Central memory CD8-positive, alpha-beta T cell (primary cell): ENCODE results near the gene PPARA.
A peak's percentile ranks its signal among the peaks of the same experiment; 100 is the strongest.

Experiments
- ATAC-seq: fragments of 150-1000 bp; cut with Tn5 transposase; replicated peaks from 2 replicates; pipeline ENCODE4 v1.10.0; 2022; ENCODE audit warnings: mild to moderate bottlenecking, moderate FRiP score, moderate number of reproducible peaks; ENCODE audit not compliant: poor library complexity, severe bottlenecking; ENCODE audit errors: extremely low read depth
- DNase-seq, 2 donors: peaks; one replicate each; pipeline ENCODE4 v3.0.0; 2021; ENCODE audit warnings: low spot score in 2 of 2
- H3K27ac Mint-ChIP-seq: one replicate; pipeline ENCODE4 v1.8.0; 2022; ENCODE audit warnings: low read depth, mild to moderate bottlenecking, moderate library complexity, mixed read lengths
- H3K27me3 Mint-ChIP-seq: one replicate; pipeline ENCODE4 v1.8.0; 2022; ENCODE audit warnings: mixed read lengths
- H3K36me3 Mint-ChIP-seq: one replicate; pipeline ENCODE4 v1.8.0; 2022; ENCODE audit warnings: mild to moderate bottlenecking, moderate library complexity, mixed read lengths; ENCODE audit not compliant: insufficient read depth
- H3K4me1 Mint-ChIP-seq: one replicate; pipeline ENCODE4 v1.8.0; 2022; ENCODE audit warnings: mixed read lengths
- H3K4me3 Mint-ChIP-seq: one replicate; pipeline ENCODE4 v1.8.0; 2022; ENCODE audit warnings: mild to moderate bottlenecking, moderate library complexity, mixed read lengths
- H3K9me3 Mint-ChIP-seq: one replicate; pipeline ENCODE4 v1.8.0; 2022; ENCODE audit warnings: mixed read lengths

Gene PPARA

GRCh38 chr22:46162771-46163556 is 12.6 kb downstream of the PPARA start:
- H3K27ac Mint-ChIP-seq = no peak overlapping the region
- peaks cover 6% of the 10 kb centered on the region for H3K4me1 Mint-ChIP-seq
- H3K27me3 Mint-ChIP-seq = no peaks in the 10 kb centered on the region
- H3K9me3 Mint-ChIP-seq = no peaks in the 10 kb centered on the region
- peaks cover 2% of the 10 kb centered on the region for H3K36me3 Mint-ChIP-seq
- ATAC-seq (no peak), DNase-seq (no peak)
- no peak overlapping the region for H3K4me3 Mint-ChIP-seq

DNA sequence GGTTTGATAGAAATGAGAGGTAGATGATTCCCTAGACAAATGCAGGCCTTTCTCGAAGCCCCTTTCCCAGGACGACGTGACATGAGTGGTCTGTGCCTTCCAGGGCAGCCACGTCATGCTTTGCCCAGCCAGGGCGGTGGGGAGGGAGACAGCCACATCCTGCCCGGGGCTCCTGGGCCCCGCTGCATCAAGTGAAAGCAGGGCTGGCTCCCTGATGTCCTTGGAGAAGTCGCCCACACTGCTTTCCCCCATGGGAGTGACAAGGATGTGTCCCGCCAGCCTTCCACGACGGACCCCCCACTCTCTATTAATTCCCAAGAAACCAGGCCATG is 13.2 kb downstream of the PPARA start:
- H3K27ac Mint-ChIP-seq = no peak overlapping the region
- H3K4me1 Mint-ChIP-seq = peaks cover 6% of the 10 kb centered on the region
- ATAC-seq (no peak), DNase-seq (no peak)
- no peaks in the 10 kb centered on the region for H3K9me3 Mint-ChIP-seq
- no peak overlapping the region for H3K4me3 Mint-ChIP-seq
- H3K36me3 Mint-ChIP-seq = peaks cover 2% of the 10 kb centered on the region
- H3K27me3 Mint-ChIP-seq = no peaks in the 10 kb centered on the region

GRCh38 chr22:46165977-46166376 is 15.7 kb downstream of the PPARA start:
- Mint-ChIP-seq H3K4me1 (peaks cover 7% of the 10 kb centered on the region), H3K27ac (no peak overlapping the region), H3K9me3 (no peaks in the 10 kb centered on the region), H3K36me3 (peaks cover 5% of the 10 kb centered on the region), H3K27me3 (no peaks in the 10 kb centered on the region), H3K4me3 (no peak overlapping the region)
- DNase-seq = no peak
- ATAC-seq = no peak

GRCh38 chr22:46169628-46170027 is 19.3 kb downstream of the PPARA start:
- ATAC-seq (no peak), DNase-seq (no peak)
- H3K4me1 Mint-ChIP-seq = peaks cover 35% of the 10 kb centered on the region
- peaks cover 6% of the 10 kb centered on the region for H3K36me3 Mint-ChIP-seq
- no peaks in the 10 kb centered on the region for H3K27me3 Mint-ChIP-seq
- no peak overlapping the region for H3K27ac Mint-ChIP-seq
- H3K4me3 Mint-ChIP-seq = no peak overlapping the region
- no peaks in the 10 kb centered on the region for H3K9me3 Mint-ChIP-seq

- Mint-ChIP-seq H3K9me3 (no peaks in the 10 kb centered on the region), H3K27ac (peak overlapping the region; percentile 66), H3K4me3 (no peak overlapping the region), H3K36me3 (peaks cover 6% of the 10 kb centered on the region), H3K27me3 (no peaks in the 10 kb centered on the region), H3K4me1 (peaks cover 35% of the 10 kb centered on the region)
- no peak for DNase-seq
- ATAC-seq = no peak
These were observed 21.6 kb downstream of the PPARA start for GRCh38 chr22:46171940-46172339.

DNA sequence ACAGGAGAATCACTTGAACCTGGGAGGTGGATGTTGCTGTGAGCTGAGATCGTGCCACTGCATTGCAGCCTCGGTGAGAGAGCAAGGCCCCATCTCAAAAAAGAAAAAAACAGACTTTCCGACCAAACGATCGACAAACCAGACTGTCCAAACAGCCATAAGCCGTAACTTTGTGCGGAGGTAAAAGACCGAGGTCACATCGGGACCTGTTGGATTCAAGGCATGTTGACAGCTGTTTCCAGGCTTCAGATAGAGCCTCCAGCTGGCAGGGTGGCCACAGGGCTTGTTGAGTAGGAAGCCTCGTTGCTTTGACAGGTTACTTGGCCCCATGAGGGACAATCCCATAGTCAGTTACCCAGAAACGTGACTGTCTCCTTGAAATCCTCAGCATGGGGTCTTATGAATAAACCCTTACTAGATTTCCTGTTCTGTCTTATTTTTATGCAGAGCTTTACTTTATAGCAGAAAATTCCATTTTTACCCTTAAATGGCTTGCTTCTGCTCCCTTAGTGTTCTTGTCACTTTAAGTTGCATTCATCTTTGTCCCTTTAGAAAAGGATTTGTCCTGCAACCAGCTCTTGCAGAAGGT is 22.3 kb downstream of the PPARA start:
- H3K4me3 Mint-ChIP-seq = no peak overlapping the region
- no peaks in the 10 kb centered on the region for H3K27me3 Mint-ChIP-seq
- ATAC-seq (no peak), DNase-seq (no peak)
- peaks cover 6% of the 10 kb centered on the region for H3K36me3 Mint-ChIP-seq
- no peaks in the 10 kb centered on the region for H3K9me3 Mint-ChIP-seq
- no peak overlapping the region for H3K27ac Mint-ChIP-seq
- H3K4me1 Mint-ChIP-seq = peaks cover 35% of the 10 kb centered on the region

DNA sequence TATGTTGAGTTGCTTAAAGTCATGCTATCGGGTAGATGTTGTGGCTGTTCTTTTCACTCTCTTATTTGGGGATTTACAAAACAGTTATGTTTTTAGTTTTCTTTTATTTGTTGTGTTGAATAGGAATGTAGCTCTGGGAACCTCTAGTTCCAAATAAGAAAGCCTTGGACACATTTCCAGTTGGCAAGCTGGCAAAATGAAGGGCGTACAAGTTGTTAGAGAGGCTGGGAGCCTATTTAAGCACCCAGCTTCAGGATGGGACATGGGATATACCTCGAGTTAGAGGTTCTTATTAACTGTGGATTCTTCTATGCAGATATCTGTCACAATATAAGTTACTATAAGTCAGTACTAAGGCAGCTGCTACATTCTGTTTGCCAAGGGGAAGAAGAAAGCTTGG is 22.8 kb downstream of the PPARA start:
- ATAC-seq (no peak), DNase-seq (no peak)
- Mint-ChIP-seq H3K27ac (peak overlapping the region; percentile 70), H3K27me3 (no peaks in the 10 kb centered on the region), H3K36me3 (peaks cover 6% of the 10 kb centered on the region), H3K4me1 (peaks cover 35% of the 10 kb centered on the region), H3K9me3 (no peaks in the 10 kb centered on the region), H3K4me3 (no peak overlapping the region)

DNA sequence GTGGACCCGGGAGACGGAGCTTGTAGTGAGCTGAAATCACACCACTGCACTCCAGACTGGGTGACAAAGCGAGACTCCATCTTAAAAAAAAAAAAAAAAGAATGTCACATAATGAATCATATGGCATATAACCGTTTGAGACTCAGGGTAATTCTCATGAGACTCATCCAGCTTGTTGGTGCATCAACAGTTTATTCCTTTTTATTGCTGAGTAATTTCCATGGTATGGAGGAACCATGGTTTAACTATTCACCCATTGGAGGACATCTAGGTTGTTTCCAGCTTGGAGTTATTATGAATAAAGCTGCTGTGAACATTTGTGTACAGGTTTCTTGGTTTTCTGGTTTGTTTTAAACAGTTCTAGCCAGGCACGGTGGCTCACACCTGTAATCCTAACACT is 25.3 kb downstream of the PPARA start:
- Mint-ChIP-seq H3K36me3 (peaks cover 6% of the 10 kb centered on the region), H3K4me3 (no peak overlapping the region), H3K27me3 (no peaks in the 10 kb centered on the region), H3K9me3 (peaks cover 8% of the 10 kb centered on the region), H3K4me1 (peaks cover 31% of the 10 kb centered on the region), H3K27ac (no peak overlapping the region)
- DNase-seq = no peak
- no peak for ATAC-seq

DNA sequence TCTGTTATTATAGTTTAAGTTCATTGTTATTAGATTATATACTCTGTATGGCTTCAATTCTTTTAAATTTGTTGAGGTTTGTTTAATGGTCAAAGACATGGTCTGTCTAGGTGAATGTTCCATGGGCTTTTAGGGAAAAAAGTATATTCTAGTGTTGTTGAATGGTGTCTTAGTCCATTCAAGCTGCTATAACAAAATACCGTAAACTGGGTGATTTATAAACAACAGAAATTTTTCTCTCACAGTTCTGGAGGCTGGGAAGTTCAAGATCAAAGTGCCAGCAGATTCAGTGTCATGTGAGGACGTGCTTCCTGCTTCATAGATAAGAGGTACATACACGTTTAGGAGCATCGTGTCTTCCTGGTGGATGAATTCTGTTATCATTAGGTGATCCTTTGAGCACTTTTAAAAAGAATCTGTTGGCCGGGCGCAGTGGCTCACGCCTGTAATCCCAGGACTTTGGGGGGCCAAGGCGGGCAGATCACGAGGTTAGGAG is 26.2 kb downstream of the PPARA start:
- H3K27me3 Mint-ChIP-seq = no peaks in the 10 kb centered on the region
- peaks cover 8% of the 10 kb centered on the region for H3K36me3 Mint-ChIP-seq
- ATAC-seq = no peak

GRCh38 chr22:46178755-46179505 is 28.6 kb downstream of the PPARA start:
- DNase-seq (no peak), ATAC-seq (no peak)
- H3K4me1 Mint-ChIP-seq = peaks cover 12% of the 10 kb centered on the region
- H3K4me3 Mint-ChIP-seq = no peak overlapping the region
- H3K9me3 Mint-ChIP-seq = peaks cover 17% of the 10 kb centered on the region
- no peak overlapping the region for H3K27ac Mint-ChIP-seq
- no peaks in the 10 kb centered on the region for H3K27me3 Mint-ChIP-seq
- peaks cover 9% of the 10 kb centered on the region for H3K36me3 Mint-ChIP-seq

More for the DNA sequence above, 26.2 kb downstream of the PPARA start:
- peaks cover 17% of the 10 kb centered on the region for H3K9me3 Mint-ChIP-seq
- DNase-seq = no peak
- peaks cover 29% of the 10 kb centered on the region for H3K4me1 Mint-ChIP-seq
- no peak overlapping the region for H3K4me3 Mint-ChIP-seq
- H3K27ac Mint-ChIP-seq = no peak overlapping the region

GRCh38 chr22:46179748-46180147 is 29.4 kb downstream of the PPARA start:
- Mint-ChIP-seq H3K36me3 (peaks cover 11% of the 10 kb centered on the region), H3K4me1 (peaks cover 9% of the 10 kb centered on the region), H3K27me3 (no peaks in the 10 kb centered on the region), H3K4me3 (no peak overlapping the region), H3K9me3 (peaks cover 17% of the 10 kb centered on the region), H3K27ac (no peak overlapping the region)
- ATAC-seq = no peak
- no peak for DNase-seq

DNA sequence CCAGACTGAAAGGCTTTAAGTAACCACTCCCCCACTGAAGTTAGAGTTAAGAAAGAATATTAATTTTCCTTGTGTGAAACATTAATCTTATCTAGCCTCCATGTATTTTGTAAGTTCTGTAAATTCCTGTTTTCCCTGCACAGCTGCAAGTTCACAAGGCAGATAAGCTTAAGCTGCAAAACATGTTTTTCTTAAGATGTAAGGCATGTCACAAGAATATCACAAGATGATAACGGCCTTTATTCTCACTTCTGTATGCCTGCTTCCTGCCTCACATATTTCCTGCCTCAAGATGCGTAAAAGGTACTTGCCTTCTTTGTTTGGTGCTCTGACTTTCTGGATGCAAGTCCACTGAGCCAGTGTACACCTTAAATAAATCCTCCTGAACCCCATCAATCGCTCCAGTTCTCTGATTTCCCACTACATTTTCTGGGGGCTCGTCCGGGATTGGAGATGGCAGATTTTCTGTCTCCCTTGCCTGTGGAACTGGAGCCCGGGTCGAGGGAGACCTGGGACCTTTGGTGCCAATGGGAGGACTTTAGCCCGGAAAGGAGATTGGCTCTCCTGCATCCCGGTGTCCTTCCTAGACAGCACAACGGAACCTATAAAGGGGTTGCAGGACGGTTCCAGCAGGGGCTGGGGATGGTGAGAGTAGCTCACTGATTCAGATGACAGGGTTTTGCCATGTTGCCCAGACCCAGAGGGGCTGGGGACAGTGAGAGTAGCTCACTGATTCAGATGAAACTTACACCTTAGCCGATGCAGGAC is 30.2 kb downstream of the PPARA start:
- DNase-seq (no peak), ATAC-seq (no peak)
- Mint-ChIP-seq H3K27me3 (no peaks in the 10 kb centered on the region), H3K4me3 (no peak overlapping the region), H3K9me3 (peaks cover 17% of the 10 kb centered on the region), H3K27ac (no peak overlapping the region), H3K36me3 (peaks cover 11% of the 10 kb centered on the region), H3K4me1 (peaks cover 14% of the 10 kb centered on the region)
